Nephron (organoid): ENCODE data around the gene FILIP1L.
A peak's percentile ranks its signal among the peaks of the same experiment; 100 is the strongest.

Experiments
- H3K27ac Mint-ChIP-seq, 3 experiments: 2 replicates each; pipeline ENCODE4 v1.8.0; 2020; ENCODE audit warnings: mixed read lengths in 3 of 3, mild to moderate bottlenecking in 2 of 3, moderate library complexity in 1 of 3
- H3K27me3 Mint-ChIP-seq: 2 replicates; pipeline ENCODE4 v1.8.0; 2021; ENCODE audit warnings: low read depth, mild to moderate bottlenecking, moderate library complexity, mixed read lengths
- H3K36me3 Mint-ChIP-seq: 2 replicates; pipeline ENCODE4 v1.8.0; 2020; ENCODE audit warnings: low read depth, mixed read lengths
- H3K4me1 Mint-ChIP-seq: 2 replicates; pipeline ENCODE4 v1.8.0; 2020; ENCODE audit warnings: mixed read lengths
- H3K4me3 Mint-ChIP-seq, 3 experiments: 2 replicates each; pipeline ENCODE4 v1.8.0; 2020; ENCODE audit warnings: mild to moderate bottlenecking in 3 of 3, mixed read lengths in 3 of 3, moderate library complexity in 2 of 3
- H3K9me3 Mint-ChIP-seq: 2 replicates; pipeline ENCODE4 v1.8.0; 2020; ENCODE audit warnings: mixed read lengths
- CTCF ChIP-seq, 3 experiments: fragments of 200-600 bp; sonication (generic); IDR thresholded peaks; one replicate each; pipeline ENCODE4 v1.5.0; 2021; ENCODE audit warnings: antibody characterized with exemption in 3 of 3; ENCODE audit not compliant: unreplicated experiment in 3 of 3

FILIP1L gene

DNA sequence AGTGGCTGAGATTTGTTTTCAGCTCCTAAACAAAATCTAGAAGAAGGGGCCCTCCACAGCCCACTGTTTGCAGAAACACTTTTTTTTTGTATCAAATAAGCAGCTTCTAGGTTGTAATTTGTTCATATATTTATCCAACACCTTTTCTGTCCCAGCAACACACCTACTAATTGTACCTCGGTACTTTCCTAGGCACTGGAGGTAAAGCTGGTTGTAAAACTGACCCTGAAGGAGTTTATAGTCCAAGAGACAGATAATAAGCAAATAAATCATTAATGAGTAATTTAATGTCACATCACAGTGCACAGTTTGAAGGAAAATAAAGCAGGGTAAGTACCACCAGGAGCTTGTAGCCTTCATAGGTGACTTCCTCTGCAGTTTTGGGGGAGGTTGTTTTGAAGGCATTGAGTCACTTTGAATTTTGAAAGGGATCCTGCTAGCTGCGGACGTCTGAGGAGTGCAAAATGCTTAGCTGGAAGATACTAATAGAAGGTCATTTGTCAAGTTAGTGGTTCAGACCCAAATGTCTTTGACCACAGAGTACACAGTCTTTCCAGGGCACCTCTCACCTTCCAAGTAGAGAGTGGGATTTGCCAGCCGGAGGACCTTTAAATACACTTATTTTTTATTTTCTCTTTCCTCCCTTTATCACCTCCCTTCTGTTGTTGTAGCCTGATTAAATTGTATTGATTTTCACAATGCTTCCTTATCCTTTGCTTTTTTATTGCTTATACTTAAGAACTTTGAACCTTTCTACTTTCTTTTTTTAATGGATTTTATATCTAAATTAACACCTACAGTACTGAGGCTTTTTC lies 242.9 kb downstream of the FILIP1L start:
- H3K4me1 Mint-ChIP-seq = peaks cover 47% of the 10 kb centered on the region

DNA sequence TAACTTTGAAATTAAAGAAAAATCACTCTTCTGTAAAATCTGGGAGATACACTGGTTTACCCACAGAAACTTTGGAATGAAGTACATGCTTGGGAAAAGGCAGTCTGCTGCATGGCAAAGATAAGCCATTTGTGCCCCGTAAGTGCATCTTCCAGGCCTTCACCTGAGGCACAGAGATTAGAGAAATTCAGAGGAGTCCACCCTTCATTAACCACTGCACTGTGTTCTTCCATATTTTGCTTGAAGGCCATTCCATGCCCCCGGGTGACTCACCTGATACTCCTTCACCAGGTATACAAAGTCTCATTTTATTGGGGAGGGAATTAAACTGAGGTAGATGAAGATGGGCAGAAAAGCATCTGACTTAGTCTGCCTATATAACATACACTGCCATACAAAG lies 243.6 kb downstream of the FILIP1L start:
- Mint-ChIP-seq H3K9me3 (no peaks in the 10 kb centered on the region), H3K4me1 (peaks cover 52% of the 10 kb centered on the region), H3K36me3 (no peaks in the 10 kb centered on the region), H3K27me3 (peaks cover 8% of the 10 kb centered on the region), H3K4me3 (no peak overlapping the region), H3K27ac (peak overlapping the region; percentile 30 to 85 (median 58))
- TF ChIP-seq CTCF (IDR thresholded peaks at IDR 0.05; ENCODE audit: unreplicated experiment in 3 of 3) = no peak

More for the DNA sequence above, 242.9 kb downstream of the FILIP1L start:
- Mint-ChIP-seq H3K27ac (peak overlapping the region in 2 of 3 experiments; percentile 33 to 68), H3K4me3 (no peak overlapping the region), H3K9me3 (no peaks in the 10 kb centered on the region), H3K27me3 (peaks cover 8% of the 10 kb centered on the region), H3K36me3 (no peaks in the 10 kb centered on the region)
- TF ChIP-seq CTCF (IDR thresholded peaks at IDR 0.05; ENCODE audit: unreplicated experiment in 3 of 3) = no peak

DNA sequence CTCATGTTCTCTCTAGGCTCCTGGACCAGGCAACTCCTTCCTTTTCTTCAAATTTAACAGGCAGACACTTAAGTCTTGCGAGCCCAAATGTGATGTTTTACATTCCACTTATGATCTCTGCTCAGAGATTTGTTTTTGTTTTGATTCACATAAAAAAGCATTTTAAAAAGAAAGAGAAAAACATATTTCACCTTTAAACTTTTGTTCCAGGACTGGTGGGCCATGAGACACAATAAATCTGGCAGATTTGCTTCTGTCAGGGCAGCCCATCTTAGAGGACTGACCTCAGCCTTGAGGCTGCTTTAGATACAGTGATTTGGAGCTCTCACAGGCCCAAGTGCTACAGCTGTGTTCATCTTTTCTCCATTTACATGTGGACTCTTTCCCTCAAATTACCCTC lies 244.7 kb downstream of the FILIP1L start:
- peaks cover 1% of the 10 kb centered on the region for H3K36me3 Mint-ChIP-seq
- H3K4me3 Mint-ChIP-seq = no peak overlapping the region
- peaks cover 53% of the 10 kb centered on the region for H3K4me1 Mint-ChIP-seq
- H3K27me3 Mint-ChIP-seq = peaks cover 8% of the 10 kb centered on the region
- peak overlapping the region; percentile 58 to 69 (median 64) for H3K27ac Mint-ChIP-seq
- no peak for TF ChIP-seq CTCF (IDR thresholded peaks at IDR 0.05; ENCODE audit: unreplicated experiment in 3 of 3)
- H3K9me3 Mint-ChIP-seq = no peaks in the 10 kb centered on the region

GRCh38 chr3:99868311-99868646 lies 246.0 kb downstream of the FILIP1L start:
- Mint-ChIP-seq H3K4me3 (no peak overlapping the region), H3K4me1 (peaks cover 45% of the 10 kb centered on the region), H3K36me3 (peaks cover 8% of the 10 kb centered on the region), H3K9me3 (no peaks in the 10 kb centered on the region), H3K27me3 (no peaks in the 10 kb centered on the region), H3K27ac (peak overlapping the region in 1 of 3 experiments; percentile 19)
- no peak for TF ChIP-seq CTCF (IDR thresholded peaks at IDR 0.05; ENCODE audit: unreplicated experiment in 3 of 3)

- TF ChIP-seq CTCF (IDR thresholded peaks at IDR 0.05; ENCODE audit: unreplicated experiment in 3 of 3) = no peak
- peaks cover 43% of the 10 kb centered on the region for H3K4me1 Mint-ChIP-seq
- H3K36me3 Mint-ChIP-seq = peaks cover 12% of the 10 kb centered on the region
- peak overlapping the region in 2 of 3 experiments; percentile 29 to 56 for H3K27ac Mint-ChIP-seq
- no peaks in the 10 kb centered on the region for H3K9me3 Mint-ChIP-seq
- H3K27me3 Mint-ChIP-seq = no peaks in the 10 kb centered on the region
- H3K4me3 Mint-ChIP-seq = no peak overlapping the region
Measured at GRCh38 chr3:99867594-99868310, 246.5 kb downstream of the FILIP1L start.
